Neural progenitor cell (in vitro differentiated cells): ENCODE results near the gene USP9X. TPM values are rescaled to one million over a fixed set of nuclear protein-coding genes. Genes with fewer than 3 reads are reported as not detected.
"Not testable (repeated sequence)": the region's sequence is repeated elsewhere in the genome, so short reads cannot be mapped to it uniquely, and the experiment has no call there.

Source experiments
- DNase-seq: peaks from one replicate; pipeline ENCODE4 v3.0.0-alpha.2; 2016; ENCODE audit warnings: low spot score
- H2AFZ ChIP-seq: fragments of 200-600 bp; sonication (generic); replicated peaks from 2 replicates; pipeline ENCODE4 v1.6.1; 2016; ENCODE audit warnings: antibody characterized with exemption
- H3F3A ChIP-seq: fragments of 200-600 bp; sonication (generic); 2 replicates; pipeline ENCODE4 v1.6.1; 2016; ENCODE audit warnings: antibody characterized with exemption, low read depth
- H3K27ac ChIP-seq: fragments of 200-600 bp; sonication (generic); 2 replicates; pipeline ENCODE4 v1.5.1; 2016; ENCODE audit warnings: mild to moderate bottlenecking
- H3K27me3 ChIP-seq: fragments of 200-600 bp; sonication (generic); 2 replicates; pipeline ENCODE4 v1.6.1; 2016; ENCODE audit warnings: mild to moderate bottlenecking, moderate library complexity
- H3K36me3 ChIP-seq: fragments of 200-600 bp; sonication (generic); 2 replicates; pipeline ENCODE4 v1.5.1; 2016
- H3K4me1 ChIP-seq: fragments of 200-600 bp; sonication (generic); 2 replicates; pipeline ENCODE4 v1.6.1; 2016; ENCODE audit warnings: mixed run types
- H3K4me2 ChIP-seq: fragments of 200-600 bp; sonication (generic); 2 replicates; pipeline ENCODE4 v1.6.1; 2016
- H3K4me3 ChIP-seq: fragments of 200-600 bp; sonication (generic); 2 replicates; pipeline ENCODE4 v1.5.1; 2016
- H3K79me2 ChIP-seq: fragments of 200-600 bp; sonication (generic); 2 replicates; pipeline ENCODE4 v1.6.1; 2016; ENCODE audit warnings: low read depth
- H3K9ac ChIP-seq: fragments of 200-600 bp; sonication (generic); 2 replicates; pipeline ENCODE4 v1.6.1; 2016
- H3K9me3 ChIP-seq: fragments of 200-600 bp; sonication (generic); 2 replicates; pipeline ENCODE4 v1.5.1; 2016; ENCODE audit warnings: low read depth
- H4K20me1 ChIP-seq: fragments of 200-600 bp; sonication (generic); 2 replicates; pipeline ENCODE4 v1.6.1; 2016; ENCODE audit warnings: low read depth
- H3K27ac Mint-ChIP-seq: 3 replicates; pipeline ENCODE4 v1.8.0; 2021; ENCODE audit warnings: mixed read lengths
- H3K27me3 Mint-ChIP-seq: 2 replicates; pipeline ENCODE4 v1.8.0; 2022; ENCODE audit warnings: low read depth, mild to moderate bottlenecking, inconsistent platforms, moderate library complexity, mixed read lengths; ENCODE audit not compliant: insufficient read depth
- H3K36me3 Mint-ChIP-seq: 3 replicates; pipeline ENCODE4 v1.8.0; 2021; ENCODE audit warnings: mixed read lengths
- H3K4me1 Mint-ChIP-seq: 3 replicates; pipeline ENCODE4 v1.8.0; 2021; ENCODE audit warnings: mixed read lengths
- H3K4me3 Mint-ChIP-seq: 3 replicates; pipeline ENCODE4 v1.8.0; 2021; ENCODE audit warnings: mild to moderate bottlenecking, moderate library complexity, mixed read lengths
- H3K9me3 Mint-ChIP-seq: 3 replicates; pipeline ENCODE4 v1.8.0; 2020; ENCODE audit warnings: mixed read lengths
- EZH2 ChIP-seq: fragments of 200-600 bp; sonication (generic); IDR thresholded peaks from 2 replicates; pipeline ENCODE4 v1.6.1; 2017; ENCODE audit warnings: antibody characterized with exemption, mild to moderate bottlenecking, moderate library complexity
- EZH2phosphoT487 ChIP-seq: fragments of 200-600 bp; sonication (generic); IDR thresholded peaks from 2 replicates; pipeline ENCODE4 v1.6.1; 2017; ENCODE audit warnings: antibody characterized with exemption
- total RNA-seq: library from RNA; depleted of rRNA; stranded (reverse); fragments of >200 nt; gene quantifications from 2 replicates; pipeline ENCODE4 v1.2.3, GENCODE V29; 2015; ENCODE audit warnings: low replicate concordance
- TF ChIP-seq, protein P1 (sequence below): fragments of 200-600 bp; sonication (generic); IDR thresholded peaks from 2 replicates; pipeline ENCODE4 v1.5.1; 2017; ENCODE audit warnings: antibody characterized with exemption, mild to moderate bottlenecking

Gene USP9X
- total RNA-seq, 1 donor from 2014 or later, result 115 TPM

DNA sequence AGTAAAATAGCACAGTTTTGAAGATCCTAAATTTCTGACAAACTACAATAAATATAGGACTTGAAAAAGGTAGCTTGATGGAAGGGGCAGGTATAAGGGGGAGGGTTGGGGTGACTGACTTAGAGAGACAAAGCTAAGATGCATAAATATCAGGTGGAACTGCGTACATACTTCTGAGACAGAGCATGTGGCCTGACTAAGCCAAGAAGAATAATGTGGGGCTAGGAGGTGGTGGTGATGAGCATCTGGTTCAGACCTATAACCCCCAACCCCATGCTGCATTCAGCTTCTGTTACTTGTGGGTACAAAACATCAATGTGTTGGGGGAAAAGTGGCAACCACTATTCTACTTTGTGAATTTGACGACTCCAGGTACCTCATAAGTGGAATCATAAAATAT is 19.8 kb downstream of the USP9X start:
- no peak overlapping the region for H3K4me2 ChIP-seq
- TF ChIP-seq, protein P1, sequence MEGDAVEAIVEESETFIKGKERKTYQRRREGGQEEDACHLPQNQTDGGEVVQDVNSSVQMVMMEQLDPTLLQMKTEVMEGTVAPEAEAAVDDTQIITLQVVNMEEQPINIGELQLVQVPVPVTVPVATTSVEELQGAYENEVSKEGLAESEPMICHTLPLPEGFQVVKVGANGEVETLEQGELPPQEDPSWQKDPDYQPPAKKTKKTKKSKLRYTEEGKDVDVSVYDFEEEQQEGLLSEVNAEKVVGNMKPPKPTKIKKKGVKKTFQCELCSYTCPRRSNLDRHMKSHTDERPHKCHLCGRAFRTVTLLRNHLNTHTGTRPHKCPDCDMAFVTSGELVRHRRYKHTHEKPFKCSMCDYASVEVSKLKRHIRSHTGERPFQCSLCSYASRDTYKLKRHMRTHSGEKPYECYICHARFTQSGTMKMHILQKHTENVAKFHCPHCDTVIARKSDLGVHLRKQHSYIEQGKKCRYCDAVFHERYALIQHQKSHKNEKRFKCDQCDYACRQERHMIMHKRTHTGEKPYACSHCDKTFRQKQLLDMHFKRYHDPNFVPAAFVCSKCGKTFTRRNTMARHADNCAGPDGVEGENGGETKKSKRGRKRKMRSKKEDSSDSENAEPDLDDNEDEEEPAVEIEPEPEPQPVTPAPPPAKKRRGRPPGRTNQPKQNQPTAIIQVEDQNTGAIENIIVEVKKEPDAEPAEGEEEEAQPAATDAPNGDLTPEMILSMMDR, result no peak
- TF ChIP-seq EZH2phosphoT487, result no peak
- TF ChIP-seq EZH2, result no peak
- H3K27me3 ChIP-seq, result no peaks in the 10 kb centered on the region
- H4K20me1 ChIP-seq, result peaks cover 78% of the 10 kb centered on the region
- H3K36me3 Mint-ChIP-seq, result peaks cover 14% of the 10 kb centered on the region
- no peak overlapping the region for H2AFZ ChIP-seq
- peaks cover 18% of the 10 kb centered on the region for H3K9me3 Mint-ChIP-seq
- peaks cover 18% of the 10 kb centered on the region for H3K4me1 ChIP-seq
- peaks cover 15% of the 10 kb centered on the region for H3K4me1 Mint-ChIP-seq
- H3K9ac ChIP-seq, result no peak overlapping the region
- H3F3A ChIP-seq, result peaks cover 19% of the 10 kb centered on the region
- no peaks in the 10 kb centered on the region for H3K36me3 ChIP-seq
- H3K9me3 ChIP-seq, result no peaks in the 10 kb centered on the region
- no peak overlapping the region for H3K4me3 Mint-ChIP-seq
- H3K27ac ChIP-seq, result no peak overlapping the region
- H3K27me3 Mint-ChIP-seq, result no peaks in the 10 kb centered on the region
- H3K4me3 ChIP-seq, result no peak overlapping the region
- H3K27ac Mint-ChIP-seq, result no peak overlapping the region
- no peak for DNase-seq
- peaks cover 100% of the 10 kb centered on the region for H3K79me2 ChIP-seq

DNA sequence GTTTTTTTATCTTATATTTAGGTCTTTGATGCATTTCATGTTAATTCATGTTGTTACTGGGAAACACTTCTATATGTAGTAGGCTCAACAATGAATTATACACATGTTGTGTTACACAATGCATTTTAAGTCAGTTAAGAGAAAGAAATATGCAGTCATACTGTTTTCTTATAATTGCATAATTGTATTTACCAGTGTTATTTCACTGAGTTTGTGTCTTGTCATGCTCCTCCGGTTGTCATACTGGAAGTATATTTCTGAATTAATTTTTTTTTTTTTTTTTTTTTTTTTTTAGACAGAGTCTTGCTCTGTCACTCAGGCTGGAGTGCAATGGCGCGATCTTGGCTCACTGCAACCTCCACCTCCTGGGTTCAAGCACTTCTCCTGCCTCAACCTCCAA is 21.0 kb downstream of the USP9X start:
- not testable (repeated sequence) for H3K9me3 ChIP-seq
- peaks cover 30% of the 10 kb centered on the region for H3K4me1 ChIP-seq
- peaks cover 19% of the 10 kb centered on the region for H3K4me1 Mint-ChIP-seq

DNA sequence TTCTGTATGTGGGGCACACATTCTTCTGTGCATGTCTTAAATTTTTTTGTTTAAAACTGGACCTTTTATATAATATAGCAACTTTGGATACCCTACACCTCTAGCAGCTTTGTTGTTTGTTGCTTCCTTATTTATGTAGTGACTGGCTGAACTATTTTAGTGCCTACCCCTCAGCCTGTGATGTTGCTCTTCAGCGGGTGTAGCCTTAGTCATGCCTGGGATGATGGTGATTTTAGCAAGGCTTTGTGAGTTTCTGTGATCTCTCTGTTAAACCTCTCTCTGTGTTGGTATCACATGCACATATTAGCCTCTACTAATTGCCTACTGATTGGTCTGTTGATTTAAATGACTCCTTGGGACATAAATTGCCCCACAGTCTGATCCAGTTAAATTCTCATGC is 22.8 kb downstream of the USP9X start:
- H3K4me1 ChIP-seq, result peaks cover 35% of the 10 kb centered on the region
- H3K9me3 ChIP-seq, result no peaks in the 10 kb centered on the region
- H3K4me2 ChIP-seq, result peak overlapping the region; percentile 4
- no peak overlapping the region for H3K4me3 ChIP-seq
- Mint-ChIP-seq H3K4me1 (peaks cover 25% of the 10 kb centered on the region), H3K36me3 (peaks cover 11% of the 10 kb centered on the region), H3K9me3 (peaks cover 16% of the 10 kb centered on the region), H3K27ac (no peak overlapping the region), H3K27me3 (no peaks in the 10 kb centered on the region), H3K4me3 (no peak overlapping the region)
- TF ChIP-seq, protein P1, result no peak
- TF ChIP-seq EZH2, result no peak
- no peak for TF ChIP-seq EZH2phosphoT487
- H3K27me3 ChIP-seq, result no peaks in the 10 kb centered on the region
- no peak overlapping the region for H2AFZ ChIP-seq
- peaks cover 86% of the 10 kb centered on the region for H4K20me1 ChIP-seq
- peak overlapping the region; percentile 64 for H3K27ac ChIP-seq
- H3K79me2 ChIP-seq, result peaks cover 100% of the 10 kb centered on the region
- H3K9ac ChIP-seq, result no peak overlapping the region
- H3F3A ChIP-seq, result peaks cover 44% of the 10 kb centered on the region
- H3K36me3 ChIP-seq, result no peaks in the 10 kb centered on the region
- no peak for DNase-seq

More for the DNA sequence above, 21.0 kb downstream of the USP9X start:
- not testable (repeated sequence) for H3K27ac ChIP-seq, H3K27me3 Mint-ChIP-seq, DNase-seq, H3K27ac Mint-ChIP-seq, H3K4me3 Mint-ChIP-seq, H3K27me3 ChIP-seq, H3K4me3 ChIP-seq, H2AFZ ChIP-seq, H3K4me2 ChIP-seq, H3K36me3 ChIP-seq, H3K9ac ChIP-seq
- Mint-ChIP-seq H3K9me3 (peaks cover 15% of the 10 kb centered on the region), H3K36me3 (peaks cover 13% of the 10 kb centered on the region)
- H4K20me1 ChIP-seq, result peaks cover 85% of the 10 kb centered on the region
- peaks cover 100% of the 10 kb centered on the region for H3K79me2 ChIP-seq
- peaks cover 30% of the 10 kb centered on the region for H3F3A ChIP-seq

DNA sequence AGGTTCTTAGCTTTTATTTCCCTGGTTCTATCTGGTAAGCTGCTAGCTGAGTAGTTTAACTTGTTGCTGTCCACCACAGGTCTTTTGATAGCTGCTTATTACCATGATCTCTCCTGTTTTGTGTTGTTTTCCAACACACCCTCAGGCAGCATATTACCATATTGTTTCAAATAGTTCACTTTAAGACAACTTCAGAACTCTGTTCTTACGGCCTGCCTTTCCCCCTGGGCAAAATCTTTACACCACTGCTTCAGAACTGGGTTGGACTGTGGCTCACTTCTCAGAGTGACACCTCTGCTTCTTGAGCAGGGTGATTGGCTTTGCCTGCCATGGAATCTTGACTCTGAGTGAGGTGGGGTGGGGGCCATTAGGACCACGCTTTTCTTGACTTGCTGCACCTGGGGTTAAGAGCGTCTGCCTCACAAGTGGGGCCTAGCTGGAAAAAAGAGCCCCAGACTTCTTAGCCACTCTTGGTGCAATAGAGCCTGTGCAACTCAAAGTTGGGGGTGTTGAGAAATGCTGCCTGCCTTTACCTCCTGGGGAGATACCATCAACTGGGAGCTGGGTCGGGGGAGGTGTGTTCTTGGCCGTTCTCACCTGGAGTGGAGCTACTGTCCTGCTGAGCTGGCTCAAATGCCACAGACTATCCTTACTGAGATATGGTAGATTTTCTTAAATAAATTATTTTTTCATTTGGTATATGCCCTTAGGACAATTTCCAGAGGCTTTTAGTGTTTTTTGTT is 23.4 kb downstream of the USP9X start:
- Histone ChIP-seq H3K4me1 (peaks cover 35% of the 10 kb centered on the region), H2AFZ (no peak overlapping the region), H3K36me3 (no peaks in the 10 kb centered on the region), H3K9me3 (no peaks in the 10 kb centered on the region), H3K79me2 (peaks cover 100% of the 10 kb centered on the region), H3K27ac (peak overlapping the region; percentile 64), H3K4me2 (peak overlapping the region; percentile 4), H3K9ac (no peak overlapping the region), H3F3A (peaks cover 49% of the 10 kb centered on the region), H3K4me3 (no peak overlapping the region), H4K20me1 (peaks cover 85% of the 10 kb centered on the region), H3K27me3 (no peaks in the 10 kb centered on the region)
- peak overlapping the region; percentile 29 for H3K27ac Mint-ChIP-seq
- H3K4me3 Mint-ChIP-seq, result no peak overlapping the region
- peak; percentile 11 for DNase-seq
- peaks cover 25% of the 10 kb centered on the region for H3K4me1 Mint-ChIP-seq
- peaks cover 11% of the 10 kb centered on the region for H3K36me3 Mint-ChIP-seq
- H3K9me3 Mint-ChIP-seq, result peaks cover 16% of the 10 kb centered on the region
- no peaks in the 10 kb centered on the region for H3K27me3 Mint-ChIP-seq
- TF ChIP-seq EZH2 (no peak), EZH2phosphoT487 (no peak)
- TF ChIP-seq, protein P1, result no peak
